Measurements from ENCODE around the gene LRRC31.
A peak's percentile ranks its signal among the peaks of the same experiment; 100 is the strongest.

The LRRC31 gene

DNA sequence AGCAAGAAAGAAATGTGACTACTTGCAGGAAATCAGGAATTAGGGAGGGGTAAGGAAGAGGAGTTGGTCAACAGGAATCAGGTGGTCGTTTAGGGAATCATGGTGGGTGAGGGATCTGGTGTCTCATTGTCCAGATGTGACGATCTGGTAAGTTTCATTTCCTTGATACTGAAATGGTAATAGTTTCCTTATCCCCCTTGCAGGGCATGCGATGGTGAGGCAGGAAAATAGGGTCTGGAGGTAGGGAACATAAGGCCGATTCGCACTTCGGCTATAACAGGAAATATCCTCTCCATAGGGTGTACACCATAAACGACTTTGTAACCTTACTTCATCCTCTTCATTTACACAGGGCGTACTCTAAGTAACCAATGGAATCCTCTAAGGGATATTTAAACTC, 56.5 kb downstream of the LRRC31 start:
- no peak for DNase-seq (ENCODE audit: low read depth)

GRCh38 chr3:169812332-169813235, 57.2 kb downstream of the LRRC31 start, which contains the start of the genes LRRC34 and LRRIQ4:
Gene LRRC34, minus strand, starts transcription at chr3:169812904. Its CDS starts 356 bp downstream, at chr3:169812548.
Gene LRRIQ4, plus strand, starts transcription at chr3:169812870. Its CDS starts 9,052 bp downstream, at chr3:169821922.
- peak; percentile 42 for DNase-seq (ENCODE audit: low read depth)

DNA sequence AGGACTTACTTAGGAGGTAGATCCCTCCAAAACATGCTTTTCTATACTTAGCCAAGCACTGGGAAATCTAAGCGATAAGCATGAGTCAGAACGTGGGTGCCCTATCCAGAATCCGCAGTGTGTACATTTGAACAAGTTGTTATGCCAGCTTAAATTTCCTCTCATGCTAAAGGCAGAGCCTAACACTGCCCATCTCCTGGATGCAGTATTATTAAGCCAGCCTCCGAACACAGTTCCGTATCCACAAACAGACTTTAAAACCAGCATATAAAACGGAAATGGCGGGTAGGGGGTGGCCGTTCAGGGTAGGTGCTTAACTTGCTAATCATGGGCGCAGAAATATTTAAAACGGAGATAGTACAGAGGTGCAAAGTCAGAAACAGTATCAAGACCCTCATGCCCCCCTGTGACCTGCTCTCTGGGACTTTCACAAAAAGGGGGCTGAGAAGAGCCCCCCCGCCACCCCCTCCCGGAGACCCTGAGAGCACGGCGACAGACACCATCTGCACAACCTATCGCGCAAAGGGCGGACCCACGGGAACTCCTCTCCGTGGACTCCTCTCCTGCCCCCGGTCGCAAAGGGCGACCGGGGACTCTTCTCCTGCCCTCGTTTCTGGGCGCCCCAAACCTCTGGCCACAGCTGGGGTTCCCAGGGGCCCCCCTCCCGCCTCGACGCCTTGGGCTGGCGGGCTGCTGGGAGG, 58.0 kb downstream of the LRRC31 start:
- no peak for DNase-seq (ENCODE audit: low read depth)

DNA sequence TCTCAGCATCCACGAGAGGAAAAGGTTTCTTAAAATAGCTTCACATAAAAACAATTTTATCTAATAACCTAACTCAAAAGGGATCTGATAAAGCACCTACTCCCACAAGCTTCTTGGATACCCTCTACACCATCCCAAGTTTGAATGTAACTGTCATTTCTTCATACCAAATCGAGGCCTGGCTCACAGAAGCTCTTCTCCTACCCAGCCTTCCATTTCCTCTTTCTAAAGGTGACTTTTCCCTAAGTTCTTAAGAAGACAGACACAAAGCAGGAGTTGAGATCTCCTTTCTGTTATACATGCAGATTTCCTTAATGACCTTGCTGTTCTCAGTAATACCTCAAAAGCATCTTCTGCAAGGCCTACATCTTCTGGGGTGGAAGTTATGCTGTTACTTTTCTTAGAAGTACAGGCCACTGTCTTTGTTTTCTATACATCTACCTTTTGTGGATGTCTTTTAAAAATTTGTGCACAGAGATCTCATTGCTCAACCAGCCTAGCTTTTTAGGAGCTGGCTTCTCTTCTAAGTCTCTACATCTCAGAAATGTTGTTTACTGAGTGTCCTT, 60.4 kb downstream of the LRRC31 start:
- no peak for DNase-seq (ENCODE audit: low read depth)

DNA sequence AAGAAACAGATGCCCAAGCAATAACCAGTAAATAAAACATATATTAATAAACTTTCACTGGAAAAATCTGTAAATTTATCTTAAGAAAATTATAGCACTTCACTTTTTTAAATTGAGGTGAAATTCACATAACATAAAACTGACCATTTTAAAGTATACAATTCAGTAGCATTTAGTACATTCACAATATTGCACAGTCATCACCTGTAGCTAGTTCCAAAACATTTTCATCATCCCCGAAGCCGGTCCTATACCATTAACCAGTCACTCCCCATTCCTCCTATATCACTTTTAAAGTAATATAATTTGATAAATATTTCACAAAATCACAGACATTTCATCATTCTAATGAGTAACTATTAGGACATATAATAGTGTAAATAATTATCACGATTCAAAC, 65.1 kb downstream of the LRRC31 start:
- DNase-seq (ENCODE audit: low read depth): no peak

DNA sequence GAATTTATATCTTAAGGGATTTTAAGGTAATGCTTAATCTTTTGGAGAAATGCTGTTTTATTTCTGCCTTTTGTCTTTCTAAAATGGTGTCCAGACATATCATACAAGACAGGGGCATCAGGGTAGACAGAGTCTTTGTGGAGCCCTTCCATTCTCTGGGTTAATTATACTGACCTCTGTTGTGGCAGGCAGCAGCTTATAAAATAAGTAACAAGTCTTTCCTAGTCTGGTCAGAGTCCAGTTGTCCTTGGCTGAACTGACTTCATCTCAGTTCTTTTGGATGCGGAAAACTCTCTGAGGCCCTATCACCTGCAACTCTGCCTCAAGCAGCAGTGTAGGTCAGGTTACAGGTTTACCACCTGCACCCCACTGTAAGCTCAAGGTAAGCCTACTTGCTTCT, 77.4 kb downstream of the LRRC31 start:
- DNase-seq (ENCODE audit: low read depth): no peak

DNA sequence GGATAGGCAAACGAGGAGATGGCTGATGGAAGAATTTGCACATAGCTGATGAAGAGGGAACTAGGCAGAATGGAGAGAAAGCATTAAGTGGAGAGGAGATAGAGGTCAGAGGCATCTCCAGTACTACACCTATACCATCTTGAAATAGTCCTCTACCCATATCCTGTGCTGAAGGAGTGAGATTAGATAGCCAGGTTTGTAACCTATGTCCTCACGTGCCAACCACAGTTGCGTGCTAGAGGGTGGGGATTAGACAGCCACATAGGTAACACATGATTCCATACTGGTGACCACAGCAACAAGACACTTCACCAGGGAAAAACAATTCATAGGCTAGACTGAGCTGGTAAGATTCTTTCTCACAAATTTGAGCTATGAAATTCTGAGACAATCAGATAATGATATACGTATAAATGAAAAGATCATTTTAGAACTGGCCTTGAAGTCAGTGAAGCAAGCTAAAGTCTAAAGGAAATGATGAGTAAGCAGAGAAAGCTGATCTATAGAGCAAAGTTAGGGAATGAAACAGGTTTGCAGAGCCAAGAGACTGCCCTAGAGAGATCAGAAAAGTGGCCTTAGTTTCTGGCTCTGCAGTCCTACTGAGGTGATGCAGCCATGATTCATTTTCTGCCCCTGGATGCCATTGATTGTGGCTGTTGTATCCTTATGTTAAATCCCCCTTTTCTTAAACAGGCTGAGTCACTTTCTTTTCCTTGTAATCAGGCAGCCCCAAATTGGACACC, 78.9 kb downstream of the LRRC31 start:
- DNase-seq (ENCODE audit: low read depth): no peak

DNA sequence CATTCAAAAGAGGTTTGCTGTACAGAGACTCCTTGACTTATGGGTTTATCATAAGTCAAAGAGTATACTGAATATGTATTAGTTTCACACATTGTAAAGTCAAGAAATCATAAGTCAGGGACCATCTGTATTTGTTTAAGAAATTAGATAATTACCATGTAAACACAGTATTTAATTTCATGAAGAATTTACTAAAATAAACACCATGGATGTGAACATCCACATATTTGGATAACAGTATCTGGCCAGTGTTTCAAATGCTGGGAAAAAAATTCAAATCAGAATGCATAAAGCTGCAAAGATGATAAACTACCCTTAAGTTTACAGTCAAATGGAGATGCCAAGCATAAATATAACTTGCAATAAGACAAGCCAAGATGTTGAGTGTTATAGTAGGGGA, 79.5 kb downstream of the LRRC31 start:
- no peak for DNase-seq (ENCODE audit: low read depth)
